Parathyroid adenoma (tissue), 2 donors: ENCODE data around the gene SMIM17.

Source experiments
- H2AFZ ChIP-seq: fragments of 300-600 bp; sonication (generic); one replicate; pipeline ENCODE4 v1.7.0; 2017; ENCODE audit warnings: antibody characterized with exemption, mild to moderate bottlenecking
- H3K27ac ChIP-seq: fragments of 300-600 bp; sonication (generic); one replicate; pipeline ENCODE4 v1.7.0; 2017
- H3K27me3 ChIP-seq: fragments of 300-600 bp; sonication (generic); one replicate; pipeline ENCODE4 v1.7.0; 2017; ENCODE audit warnings: low read length; ENCODE audit not compliant: control insufficient read depth, insufficient read depth
- H3K36me3 ChIP-seq: fragments of 300-600 bp; sonication (generic); one replicate; pipeline ENCODE4 v1.7.0; 2017; ENCODE audit warnings: low read length; ENCODE audit not compliant: control insufficient read depth, insufficient read depth
- H3K4me1 ChIP-seq: fragments of 300-600 bp; sonication (generic); one replicate; pipeline ENCODE4 v1.7.0; 2017; ENCODE audit warnings: control low read depth
- H3K4me2 ChIP-seq: fragments of 300-600 bp; sonication (generic); one replicate; pipeline ENCODE4 v1.7.0; 2017; ENCODE audit warnings: low read length
- H3K4me3 ChIP-seq: fragments of 300-600 bp; sonication (generic); one replicate; pipeline ENCODE4 v1.7.0; 2017; ENCODE audit warnings: low read depth, low read length
- H3K79me2 ChIP-seq: fragments of 300-600 bp; sonication (generic); one replicate; pipeline ENCODE4 v1.7.0; 2017; ENCODE audit warnings: control low read depth
- H3K9ac ChIP-seq: fragments of 300-600 bp; sonication (generic); one replicate; pipeline ENCODE4 v1.7.0; 2017; ENCODE audit warnings: mild to moderate bottlenecking
- H3K9me3 ChIP-seq: fragments of 300-600 bp; sonication (generic); one replicate; pipeline ENCODE4 v1.7.0; 2017; ENCODE audit warnings: low read length; ENCODE audit not compliant: control insufficient read depth
- TF ChIP-seq, protein P1 (sequence below): fragments of 300-600 bp; sonication (generic); IDR thresholded peaks from one replicate; pipeline ENCODE4 v1.7.0; 2017; ENCODE audit warnings: antibody characterized with exemption, mild to moderate bottlenecking
- donor health status: primary hyperparathyroidism.

SMIM17 gene

GRCh38 chr19:56622374-56622773, 20.6 kb upstream of the SMIM17 start:
- no peak overlapping the region for H2AFZ ChIP-seq
- peaks cover 10% of the 10 kb centered on the region for H3K79me2 ChIP-seq
- H3K4me2 ChIP-seq, result no peak overlapping the region
- H3K36me3 ChIP-seq, result no peaks in the 10 kb centered on the region
- H3K9me3 ChIP-seq, result no peaks in the 10 kb centered on the region
- TF ChIP-seq, protein P1, sequence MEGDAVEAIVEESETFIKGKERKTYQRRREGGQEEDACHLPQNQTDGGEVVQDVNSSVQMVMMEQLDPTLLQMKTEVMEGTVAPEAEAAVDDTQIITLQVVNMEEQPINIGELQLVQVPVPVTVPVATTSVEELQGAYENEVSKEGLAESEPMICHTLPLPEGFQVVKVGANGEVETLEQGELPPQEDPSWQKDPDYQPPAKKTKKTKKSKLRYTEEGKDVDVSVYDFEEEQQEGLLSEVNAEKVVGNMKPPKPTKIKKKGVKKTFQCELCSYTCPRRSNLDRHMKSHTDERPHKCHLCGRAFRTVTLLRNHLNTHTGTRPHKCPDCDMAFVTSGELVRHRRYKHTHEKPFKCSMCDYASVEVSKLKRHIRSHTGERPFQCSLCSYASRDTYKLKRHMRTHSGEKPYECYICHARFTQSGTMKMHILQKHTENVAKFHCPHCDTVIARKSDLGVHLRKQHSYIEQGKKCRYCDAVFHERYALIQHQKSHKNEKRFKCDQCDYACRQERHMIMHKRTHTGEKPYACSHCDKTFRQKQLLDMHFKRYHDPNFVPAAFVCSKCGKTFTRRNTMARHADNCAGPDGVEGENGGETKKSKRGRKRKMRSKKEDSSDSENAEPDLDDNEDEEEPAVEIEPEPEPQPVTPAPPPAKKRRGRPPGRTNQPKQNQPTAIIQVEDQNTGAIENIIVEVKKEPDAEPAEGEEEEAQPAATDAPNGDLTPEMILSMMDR, result no peak
- H3K4me3 ChIP-seq, result no peak overlapping the region
- H3K27ac ChIP-seq, result no peak overlapping the region
- H3K9ac ChIP-seq, result no peak overlapping the region
- no peaks in the 10 kb centered on the region for H3K27me3 ChIP-seq
- no peaks in the 10 kb centered on the region for H3K4me1 ChIP-seq

- Histone ChIP-seq H3K79me2 (peaks cover 7% of the 10 kb centered on the region), H3K4me3 (no peak overlapping the region), H2AFZ (no peak overlapping the region), H3K9ac (no peak overlapping the region), H3K4me2 (no peak overlapping the region), H3K4me1 (no peaks in the 10 kb centered on the region), H3K36me3 (no peaks in the 10 kb centered on the region), H3K27ac (no peak overlapping the region), H3K27me3 (no peaks in the 10 kb centered on the region), H3K9me3 (no peaks in the 10 kb centered on the region)
- TF ChIP-seq, protein P1, result no peak
Measured at GRCh38 chr19:56623006-56623405, 20.0 kb upstream of the SMIM17 start.

- no peak overlapping the region for H3K9ac ChIP-seq
- H3K27me3 ChIP-seq, result no peaks in the 10 kb centered on the region
- no peaks in the 10 kb centered on the region for H3K36me3 ChIP-seq
- no peak overlapping the region for H3K4me2 ChIP-seq
- no peaks in the 10 kb centered on the region for H3K4me1 ChIP-seq
- H3K79me2 ChIP-seq, result no peaks in the 10 kb centered on the region
- TF ChIP-seq, protein P1, result no peak
- no peak overlapping the region for H3K4me3 ChIP-seq
- no peaks in the 10 kb centered on the region for H3K9me3 ChIP-seq
- H3K27ac ChIP-seq, result no peak overlapping the region
- H2AFZ ChIP-seq, result no peak overlapping the region
Measured at GRCh38 chr19:56625708-56626107, 17.3 kb upstream of the SMIM17 start.

DNA sequence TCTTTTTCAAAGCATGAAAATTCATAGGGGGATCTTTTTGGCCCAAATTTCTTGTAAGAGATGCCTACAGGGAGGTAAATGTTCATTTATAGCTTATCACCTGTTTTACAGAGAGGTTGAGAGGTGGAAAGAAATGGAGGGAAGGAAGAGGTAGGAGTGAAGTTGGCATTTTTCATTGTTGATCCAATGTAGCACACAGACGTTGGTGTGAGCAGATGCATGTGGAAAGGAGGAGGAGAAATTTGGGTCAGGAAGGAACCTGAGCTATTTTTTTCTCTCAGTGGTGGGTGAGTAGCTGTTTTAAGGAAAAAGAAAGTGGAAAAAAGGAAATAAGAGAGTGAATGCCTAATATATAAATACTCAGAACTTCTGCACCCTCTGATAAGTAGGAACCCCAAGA, 9.9 kb upstream of the SMIM17 start:
- Histone ChIP-seq H3K4me3 (no peak overlapping the region), H3K9me3 (peaks cover 3% of the 10 kb centered on the region), H3K27me3 (no peaks in the 10 kb centered on the region), H3K27ac (no peak overlapping the region), H2AFZ (no peak overlapping the region), H3K36me3 (no peaks in the 10 kb centered on the region), H3K79me2 (no peaks in the 10 kb centered on the region), H3K4me1 (no peaks in the 10 kb centered on the region), H3K9ac (no peak overlapping the region), H3K4me2 (no peak overlapping the region)
- TF ChIP-seq, protein P1, result no peak

- Histone ChIP-seq H3K9ac (no peak overlapping the region), H3K36me3 (no peaks in the 10 kb centered on the region), H3K4me1 (no peaks in the 10 kb centered on the region), H3K4me2 (no peak overlapping the region), H3K27me3 (no peaks in the 10 kb centered on the region), H3K79me2 (no peaks in the 10 kb centered on the region), H3K27ac (no peak overlapping the region), H3K4me3 (no peak overlapping the region), H3K9me3 (peaks cover 3% of the 10 kb centered on the region), H2AFZ (no peak overlapping the region)
- TF ChIP-seq, protein P1, result no peak
Measured at GRCh38 chr19:56637976-56638555, 4.9 kb upstream of the SMIM17 start.
